HL-60/S4 (cell line): ENCODE results near the gene TMEM51.

Source experiments
- in situ Hi-C: fragments of 300-500 bp; cut with MboI; formaldehyde crosslinking; loops from 2 replicates; pipeline ENCODE4 v1.14.3; 2022; ENCODE audit warnings: low sequenced_read_pairs

TMEM51 gene

DNA sequence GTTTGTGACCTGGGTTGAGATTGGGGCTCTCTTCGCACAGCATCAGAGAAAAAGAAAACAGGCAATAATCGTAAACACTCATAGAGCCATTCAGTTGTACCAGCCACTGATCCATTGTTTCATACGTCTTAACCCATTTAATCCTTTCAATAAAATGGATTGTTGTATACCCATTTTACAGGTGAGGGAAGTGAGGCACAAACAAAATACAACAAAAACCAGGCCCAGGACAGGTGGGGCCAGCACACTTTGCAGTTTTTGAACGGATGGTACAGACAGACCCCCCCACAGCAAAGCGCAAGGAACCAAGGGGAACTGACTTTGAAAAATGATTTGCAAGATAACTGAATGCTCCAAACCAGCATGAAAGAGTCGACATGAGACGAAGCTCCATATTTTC, 89.2 kb downstream of the TMEM51 start:
- in situ Hi-C loops: no loop called here

GRCh38 chr1:15243275-15244043, 89.9 kb downstream of the TMEM51 start:
- in situ Hi-C loops: no loop called here

GRCh38 chr1:15244813-15245212, 91.3 kb downstream of the TMEM51 start:
- in situ Hi-C loops: no loop called here

GRCh38 chr1:15245593-15246360, 92.2 kb downstream of the TMEM51 start:
- in situ Hi-C loops: no loop called here

GRCh38 chr1:15246960-15247614, 93.5 kb downstream of the TMEM51 start, which contains the start of gene FHAD1:
Gene FHAD1, plus strand, starts transcription at chr1:15247223. Its CDS starts 4,562 bp downstream, at chr1:15251785.
- in situ Hi-C loops: no loop called here

DNA sequence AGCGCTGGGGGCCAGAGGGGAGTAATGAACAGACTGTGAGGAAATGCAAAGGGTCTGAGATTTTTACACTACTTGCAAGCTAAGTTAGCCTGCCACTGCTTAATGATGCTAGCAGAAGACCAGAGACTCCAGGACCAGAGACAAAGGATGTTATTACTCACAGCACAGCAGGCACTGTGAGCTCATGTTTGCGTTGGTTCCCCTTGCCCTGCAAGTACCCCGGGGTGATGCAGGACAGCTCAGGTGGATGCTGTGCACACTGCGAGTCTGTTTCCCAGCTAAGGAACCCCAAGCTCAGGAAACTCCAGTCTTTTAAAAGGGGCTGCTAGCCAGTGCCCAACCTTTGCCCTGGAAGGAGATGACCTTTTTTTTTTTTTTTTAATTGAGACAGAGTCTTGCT, 94.7 kb downstream of the TMEM51 start:
- in situ Hi-C loops: no loop called here

DNA sequence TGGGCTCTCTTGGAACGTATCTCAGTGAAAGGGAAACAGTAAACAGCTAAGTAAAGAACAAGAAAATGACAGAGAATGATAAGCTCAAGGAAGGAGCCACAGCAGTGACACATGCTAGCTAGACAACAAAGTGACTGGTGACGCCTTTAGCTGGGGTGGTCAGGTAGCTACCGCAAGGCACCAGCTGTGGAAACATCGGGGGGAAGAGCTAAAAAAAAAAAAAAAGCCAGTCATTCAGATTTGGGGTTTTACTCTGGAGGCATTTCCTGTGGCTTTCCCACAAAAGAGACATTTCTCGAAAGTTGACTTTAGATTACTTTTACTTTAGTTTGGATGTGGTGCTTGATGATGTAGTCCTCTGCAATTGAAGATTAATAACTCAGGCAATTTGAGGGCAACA, 95.5 kb downstream of the TMEM51 start:
- in situ Hi-C loops: no loop called here

GRCh38 chr1:15251857-15252835, 98.6 kb downstream of the TMEM51 start:
- in situ Hi-C loops: no loop called here

GRCh38 chr1:15254559-15254958, 101.0 kb downstream of the TMEM51 start:
- in situ Hi-C loops: no loop called here

- in situ Hi-C loops: no loop called here
Observed at GRCh38 chr1:15255582-15256149, 102.1 kb downstream of the TMEM51 start.

GRCh38 chr1:15256584-15256983, 103.0 kb downstream of the TMEM51 start:
- in situ Hi-C loops: no loop called here

DNA sequence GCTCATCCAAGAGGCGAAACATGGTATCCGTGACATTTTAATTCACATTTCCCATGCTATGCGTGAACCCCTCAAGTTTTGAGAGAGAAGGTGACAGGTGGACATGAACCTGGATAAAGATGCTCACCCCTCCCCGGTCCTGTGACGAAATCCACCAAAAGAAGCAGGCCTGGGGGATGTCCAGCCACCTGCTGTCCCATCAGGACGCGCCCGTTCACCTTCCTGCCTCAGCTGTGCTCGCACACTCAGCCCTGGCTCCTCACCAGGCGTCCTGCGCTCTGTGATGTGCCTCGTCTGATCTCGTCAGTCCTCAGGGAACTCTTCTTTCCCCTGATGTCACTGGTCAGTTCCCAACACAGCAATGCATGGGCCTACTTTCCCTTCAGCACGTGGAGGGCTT, 103.8 kb downstream of the TMEM51 start:
- in situ Hi-C loops: no loop called here

- in situ Hi-C loops: no loop called here
Observed at GRCh38 chr1:15258833-15259621, 105.5 kb downstream of the TMEM51 start.

DNA sequence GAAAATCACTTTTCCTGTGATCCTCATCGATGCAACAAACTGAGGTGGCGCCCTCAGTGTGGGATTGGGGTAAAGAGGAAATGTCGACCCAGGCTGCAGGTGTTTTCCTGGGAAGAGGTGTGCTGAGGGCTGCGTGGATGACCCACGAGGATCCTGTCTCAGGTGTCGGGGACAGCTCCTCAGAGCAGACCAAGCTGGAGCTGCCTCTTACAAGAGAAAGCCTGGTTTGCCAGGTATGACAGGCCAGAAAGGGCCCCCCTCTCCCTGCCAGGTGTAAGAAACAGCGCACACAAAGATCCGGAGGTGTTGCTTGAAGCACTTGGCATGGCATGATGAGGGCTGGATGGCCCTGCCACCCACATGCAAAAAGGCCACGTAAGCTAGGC, 106.1 kb downstream of the TMEM51 start:
- in situ Hi-C loops: loop anchor here (10.0 kb wide), 1 partner anchor 135 kb away; no protein-coding TSS in a partner anchor

- in situ Hi-C loops: loop anchor here (10.0 kb wide), 1 partner anchor 136 kb away; no protein-coding TSS in a partner anchor
Observed at GRCh38 chr1:15260418-15261154, 107.0 kb downstream of the TMEM51 start.

DNA sequence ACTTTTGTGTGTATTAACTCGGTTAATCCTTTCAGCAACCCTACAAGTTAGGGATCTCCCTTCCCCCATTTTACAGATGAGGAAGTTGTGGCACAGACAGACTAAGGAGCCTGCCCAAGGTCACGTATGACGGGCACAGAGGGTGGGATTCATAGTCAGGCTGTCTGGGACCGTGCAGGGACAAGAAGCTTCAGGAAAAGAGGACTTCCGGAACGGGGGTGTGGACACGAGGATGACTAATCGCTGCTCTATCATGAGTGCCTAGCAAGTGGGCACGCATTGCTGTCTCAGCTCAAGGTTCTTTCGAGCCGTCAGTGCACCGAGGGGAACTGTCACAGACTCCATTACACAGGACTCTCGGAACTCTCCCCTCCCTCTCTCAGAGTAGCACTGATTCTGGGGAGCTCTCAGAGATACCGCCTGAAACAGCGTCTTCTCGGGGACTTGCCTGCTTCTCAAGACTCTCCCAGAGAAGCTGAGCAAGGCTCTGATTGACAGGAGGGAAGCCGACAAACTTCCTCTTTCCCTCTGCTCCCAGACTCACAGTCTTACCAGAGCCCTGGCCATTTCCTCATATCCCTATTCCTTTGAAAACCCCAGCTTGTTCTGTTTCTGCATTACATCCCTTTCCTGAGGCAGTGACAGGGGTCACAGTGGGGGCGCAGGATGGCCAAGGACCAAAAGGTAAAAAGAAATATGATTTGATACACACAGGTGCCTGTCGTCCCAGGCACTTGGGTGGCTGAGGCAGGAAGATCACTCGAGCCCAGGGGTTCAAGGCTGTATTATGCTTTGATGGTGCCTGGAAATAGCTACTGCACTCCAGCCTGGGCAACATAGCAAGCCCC, 107.8 kb downstream of the TMEM51 start:
- in situ Hi-C loops: loop anchor here (10.0 kb wide), 1 partner anchor 137 kb away; no protein-coding TSS in a partner anchor

DNA sequence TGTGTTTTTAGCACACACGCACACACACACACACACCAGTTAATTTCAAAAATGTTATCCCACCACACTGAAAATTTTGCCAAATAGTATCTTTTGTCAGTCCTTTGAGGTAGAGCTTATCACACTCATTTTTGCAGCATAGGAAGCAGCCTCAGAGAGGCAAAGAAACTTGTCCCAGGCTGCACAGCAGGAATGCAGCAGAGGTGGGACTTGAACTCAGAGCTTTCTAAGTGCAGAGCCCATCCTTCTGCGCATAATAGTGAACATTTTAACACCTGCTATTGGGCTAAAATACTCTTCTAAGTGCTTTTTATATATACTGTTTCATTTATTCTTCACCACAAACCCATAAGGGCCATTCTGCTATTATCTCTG, 108.4 kb downstream of the TMEM51 start:
- in situ Hi-C loops: loop anchor here (10.0 kb wide), 1 partner anchor 137 kb away; no protein-coding TSS in a partner anchor
